ENCODE data around the gene MAN1C1. TPM values are rescaled to one million over a fixed set of nuclear protein-coding genes. Genes with fewer than 3 reads are reported as not detected.

The MAN1C1 gene
- total RNA-seq, 1 experiment from 2014 or later, result 1.5 TPM

GRCh38 chr1:25795211-25795610, 178.6 kb downstream of the MAN1C1 start:
- in situ Hi-C loops (cut with HindIII; ENCODE audit: low pct_unique_long_range_greater_than_20kb, low sequenced_read_pairs), result no loop called here
- CTCF ChIA-PET, result no interaction called here

GRCh38 chr1:25795946-25796810, 179.6 kb downstream of the MAN1C1 start:
- in situ Hi-C loops (cut with HindIII; ENCODE audit: low pct_unique_long_range_greater_than_20kb, low sequenced_read_pairs) (no loop called here), intact Hi-C loops (cut with micrococcal nuclease; ENCODE audit: unreplicated experiment) (loop anchor here (5.0 kb wide), 1 partner anchor 174 kb away; no protein-coding TSS in a partner anchor)
- DNase-seq (ENCODE audit: low read depth, low spot score) (no peak), ATAC-seq (no peak)
- Histone ChIP-seq H3K9me3 (ENCODE audit: control insufficient read depth, insufficient read depth, low read depth, low read length) (no peaks in the 10 kb centered on the region), H3K4me1 (ENCODE audit: control insufficient read depth, insufficient read depth, low read length) (0 out of 2 replicates have a peak, but pooled peaks cover 5% of the 10 kb centered on the region), H3K36me3 (ENCODE audit: control insufficient read depth, insufficient read depth, low read length) (no peaks in the 10 kb centered on the region), H3K27me3 (ENCODE audit: control insufficient read depth, insufficient read depth, low read length) (no peaks in the 10 kb centered on the region), H3K27ac (ENCODE audit: low read length) (no peak overlapping the region), H3K4me3 (ENCODE audit: low read depth in 2 of 2, low read length in 2 of 2) (no peak overlapping the region)
- no TSS peak for BruUV-seq (replicated peaks)
- ChIA-PET CTCF (interaction anchor here (0.9 kb wide), 1 partner anchor 188 kb away, joined by 5 read pairs; no protein-coding TSS in a partner anchor), POLR2A (no interaction called here)
- TF ChIP-seq POLR2AphosphoS5 (IDR thresholded peaks at IDR 0.05; ENCODE audit: low read depth, low read length) (no peak), TCF7L2 (IDR thresholded peaks at IDR 0.05; ENCODE audit: low read depth, low read length) (no peak), CTCF (IDR thresholded peaks at IDR 0.05) (no peak), REST (IDR thresholded peaks at IDR 0.05; ENCODE audit: insufficient read depth in 1 of 2, low read depth in 2 of 2, low read length in 1 of 2) (no peak)

More at GRCh38 chr1:25795211-25795610, 178.6 kb downstream of the MAN1C1 start:
- DNase-seq (ENCODE audit: low read depth, low spot score) (no peak), ATAC-seq (no peak)
- Histone ChIP-seq H3K9me3 (ENCODE audit: control insufficient read depth, insufficient read depth, low read depth, low read length) (no peaks in the 10 kb centered on the region), H3K27me3 (ENCODE audit: control insufficient read depth, insufficient read depth, low read length) (no peaks in the 10 kb centered on the region), H3K4me1 (ENCODE audit: control insufficient read depth, insufficient read depth, low read length) (no peaks in the 10 kb centered on the region), H3K36me3 (ENCODE audit: control insufficient read depth, insufficient read depth, low read length) (no peaks in the 10 kb centered on the region), H3K27ac (ENCODE audit: low read length) (no peak overlapping the region), H3K4me3 (ENCODE audit: low read depth in 2 of 2, low read length in 2 of 2) (no peak overlapping the region)
- TF ChIP-seq POLR2AphosphoS5 (IDR thresholded peaks at IDR 0.05; ENCODE audit: low read depth, low read length), result no peak
- no peak for TF ChIP-seq TCF7L2 (IDR thresholded peaks at IDR 0.05; ENCODE audit: low read depth, low read length)
- no peak for TF ChIP-seq SIN3A (IDR thresholded peaks at IDR 0.05; ENCODE audit: borderline replicate concordance, insufficient read depth, low read depth, low read length)
- TF ChIP-seq REST (IDR thresholded peaks at IDR 0.05; ENCODE audit: insufficient read depth in 1 of 2, low read depth in 2 of 2, low read length in 1 of 2), result no peak
- TF ChIP-seq CTCF (IDR thresholded peaks at IDR 0.05), result no peak
- intact Hi-C loops (cut with micrococcal nuclease; ENCODE audit: unreplicated experiment), result loop anchor here (5.0 kb wide), 1 partner anchor 173 kb away; no protein-coding TSS in a partner anchor
- POLR2A ChIA-PET, result no interaction called here
- no TSS peak for BruUV-seq (replicated peaks)
